ENCODE measurements around the gene CDC42EP5.

- no peak for TF ChIP-seq SP1 (IDR thresholded peaks at IDR 0.05)
- no peak for TF ChIP-seq BHLHE40 (IDR thresholded peaks at IDR 0.05; ENCODE audit: borderline replicate concordance)
- TF ChIP-seq FOXK2 (IDR thresholded peaks at IDR 0.05): no peak
- TF ChIP-seq ARNT (IDR thresholded peaks at IDR 0.05): no peak
- no peak for TF ChIP-seq ZNF384 (IDR thresholded peaks at IDR 0.05)
- TF ChIP-seq FOXM1 (IDR thresholded peaks at IDR 0.05; ENCODE audit: borderline replicate concordance): no peak
- no peak for TF ChIP-seq TARDBP (IDR thresholded peaks at IDR 0.05)
- TF ChIP-seq FOXA1 (IDR thresholded peaks at IDR 0.05): no peak
- no peak for TF ChIP-seq ELF4 (IDR thresholded peaks at IDR 0.05)
- TF ChIP-seq CTBP1 (IDR thresholded peaks at IDR 0.05; ENCODE audit: borderline replicate concordance): no peak
These were observed 2.7 kb downstream of the CDC42EP5 start for GRCh38 chr19:54470276-54470887.

Measured in HEK293T (cell line).